Lower leg skin (tissue), 3 donors: ENCODE results near the gene OSBPL2.

Experiments
- CTCF ChIP-seq, 3 donors: fragments of 450-650 bp; IDR thresholded peaks; one replicate each; pipeline ENCODE4 v1.5.1; 2016; ENCODE audit warnings: antibody characterized with exemption in 3 of 3, mild to moderate bottlenecking in 3 of 3, moderate library complexity in 2 of 3
- POLR2A ChIP-seq, 2 donors: fragments of 450-650 bp; IDR thresholded peaks; one replicate each; pipeline ENCODE4 v1.6.1; 2016 to 2017; ENCODE audit warnings: antibody characterized with exemption in 2 of 2, mild to moderate bottlenecking in 1 of 2, moderate library complexity in 1 of 2

DNA sequence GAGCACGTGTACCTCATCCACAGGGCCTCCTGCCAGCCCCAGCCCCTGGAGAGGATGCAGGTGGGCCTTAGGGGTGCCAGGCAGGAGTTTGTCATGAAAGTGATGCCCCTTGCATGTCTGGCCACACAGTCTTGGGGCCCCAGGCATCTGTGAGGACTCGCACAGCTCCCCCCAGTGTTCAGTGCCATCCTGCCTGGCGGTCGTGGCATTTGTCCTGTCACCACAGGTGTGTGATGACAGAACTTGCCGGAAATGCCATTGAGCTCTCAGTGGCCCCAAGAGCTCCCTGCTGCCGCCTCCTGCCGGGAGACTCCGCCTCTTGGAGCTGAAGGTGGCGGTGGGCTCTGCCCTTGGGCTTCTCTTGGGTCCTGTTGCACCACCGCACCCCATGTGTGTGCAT lies 33.9 kb downstream of the OSBPL2 start:
- TF ChIP-seq CTCF (IDR thresholded peaks at IDR 0.05) (no peak), POLR2A (IDR thresholded peaks at IDR 0.05) (no peak)
